ENCODE data around the gene NOS1. TPM values are rescaled to one million over a fixed set of nuclear protein-coding genes. Genes with fewer than 3 reads are reported as not detected.

Gene NOS1
- total RNA-seq, 1 experiment from 2014 or later = 2.3 TPM

DNA sequence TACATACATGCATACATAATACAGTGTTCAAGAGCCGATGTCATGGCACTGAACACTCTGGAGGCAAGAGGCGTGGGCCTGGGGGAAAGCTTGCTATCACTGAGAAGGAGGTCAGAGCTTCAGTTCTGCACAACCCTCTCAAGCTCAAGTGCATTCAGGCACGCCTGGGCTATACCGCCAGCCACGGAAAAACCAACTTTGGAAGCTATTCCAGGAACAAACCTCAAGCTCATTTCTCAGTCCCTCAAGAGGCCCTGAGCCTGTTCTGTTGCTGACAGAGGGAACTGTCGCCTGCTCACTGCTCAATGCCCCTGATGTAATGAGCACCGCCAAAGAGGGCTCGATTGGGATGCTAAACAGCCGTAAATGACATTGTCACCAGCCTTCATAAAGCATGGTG, 9.2 kb downstream of the NOS1 start:
- Histone ChIP-seq H3K23me2 (ENCODE audit: insufficient read length, low read depth, low read length, poor library complexity, severe bottlenecking) (no peaks in the 10 kb centered on the region), H4K20me1 (ENCODE audit: control insufficient read depth, insufficient read depth, insufficient read length) (no peaks in the 10 kb centered on the region), H2AFZ (ENCODE audit: low read length) (no peak overlapping the region), H2BK20ac (ENCODE audit: low read depth, low read length, poor library complexity, severe bottlenecking) (no peak overlapping the region), H3K23ac (ENCODE audit: insufficient read length, low read depth, low read length) (no peak overlapping the region), H4K91ac (ENCODE audit: insufficient read length, low read depth, low read length) (no peak overlapping the region), H4K8ac (replicated peaks; ENCODE audit: insufficient read length, low read depth, low read length) (no peak overlapping the region), H3K4ac (ENCODE audit: low read depth, low read length) (no peak overlapping the region), H3K27me3 (ENCODE audit: insufficient read depth, low read length) (no peaks in the 10 kb centered on the region), H3K14ac (ENCODE audit: insufficient read depth, low read length) (no peak overlapping the region), H3K9me3 (ENCODE audit: control insufficient read depth, low read depth, low read length) (no peaks in the 10 kb centered on the region), H3K18ac (ENCODE audit: insufficient read length, low read depth, low read length) (no peak overlapping the region), H3K79me1 (ENCODE audit: insufficient read depth, low read depth, low read length, poor library complexity, severe bottlenecking) (no peaks in the 10 kb centered on the region), H2BK5ac (ENCODE audit: insufficient read length, low read length) (no peak overlapping the region), H3K79me2 (ENCODE audit: insufficient read depth, low read length) (no peaks in the 10 kb centered on the region), H2BK120ac (ENCODE audit: low read depth, low read length, poor library complexity, severe bottlenecking) (no peak overlapping the region), H3K56ac (ENCODE audit: insufficient read length, low read depth, low read length) (no peak overlapping the region), H3K27ac (ENCODE audit: insufficient read length, low read depth, low read length) (no peak overlapping the region), H3K9ac (ENCODE audit: extremely low read depth, insufficient read length, low read length) (no peak overlapping the region), H3K4me1 (ENCODE audit: insufficient read depth, low read length) (no peaks in the 10 kb centered on the region), H2BK12ac (ENCODE audit: insufficient read length, low read depth, low read length) (no peak overlapping the region), H4K5ac (ENCODE audit: insufficient read length, low read depth, low read length) (no peak overlapping the region), H3T11ph (ENCODE audit: low read length) (no peak overlapping the region), H2BK15ac (ENCODE audit: low read depth, low read length) (no peak overlapping the region), H3K4me2 (ENCODE audit: insufficient read depth, insufficient read length, low read length) (no peak overlapping the region), H2AK5ac (ENCODE audit: insufficient read length, low read length) (no peak overlapping the region)
- Mint-ChIP-seq H3K27ac (no peak overlapping the region), H3K4me1 (peaks cover 5 to 6% of the 10 kb centered on the region in 2 experiments), H3K4me3 (no peak overlapping the region; a peak in 1 of 5 replicates), H3K27me3 (ENCODE audit: low read depth) (peaks cover 35% of the 10 kb centered on the region), H3K9me3 (no peaks in the 10 kb centered on the region), H3K36me3 (ENCODE audit: insufficient read depth in 1 of 3, low read depth in 3 of 3) (no peaks in the 10 kb centered on the region)
- no CpG with 5 or more reads among the region's 9 CpGs for WGBS (ENCODE audit: extremely low coverage, insufficient read length, low lambda C conversion rate)
- no peak for DNase-seq
- TF ChIP-seq, protein P1, sequence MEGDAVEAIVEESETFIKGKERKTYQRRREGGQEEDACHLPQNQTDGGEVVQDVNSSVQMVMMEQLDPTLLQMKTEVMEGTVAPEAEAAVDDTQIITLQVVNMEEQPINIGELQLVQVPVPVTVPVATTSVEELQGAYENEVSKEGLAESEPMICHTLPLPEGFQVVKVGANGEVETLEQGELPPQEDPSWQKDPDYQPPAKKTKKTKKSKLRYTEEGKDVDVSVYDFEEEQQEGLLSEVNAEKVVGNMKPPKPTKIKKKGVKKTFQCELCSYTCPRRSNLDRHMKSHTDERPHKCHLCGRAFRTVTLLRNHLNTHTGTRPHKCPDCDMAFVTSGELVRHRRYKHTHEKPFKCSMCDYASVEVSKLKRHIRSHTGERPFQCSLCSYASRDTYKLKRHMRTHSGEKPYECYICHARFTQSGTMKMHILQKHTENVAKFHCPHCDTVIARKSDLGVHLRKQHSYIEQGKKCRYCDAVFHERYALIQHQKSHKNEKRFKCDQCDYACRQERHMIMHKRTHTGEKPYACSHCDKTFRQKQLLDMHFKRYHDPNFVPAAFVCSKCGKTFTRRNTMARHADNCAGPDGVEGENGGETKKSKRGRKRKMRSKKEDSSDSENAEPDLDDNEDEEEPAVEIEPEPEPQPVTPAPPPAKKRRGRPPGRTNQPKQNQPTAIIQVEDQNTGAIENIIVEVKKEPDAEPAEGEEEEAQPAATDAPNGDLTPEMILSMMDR (conservative IDR thresholded peaks at IDR 0.05) = no peak
